Upper lobe of left lung (tissue), 6 donors: ENCODE data around the gene ZNF213. TPM values are rescaled to one million over a fixed set of nuclear protein-coding genes. Genes with fewer than 3 reads are reported as not detected.

Source experiments
- ATAC-seq, 2 donors: fragments of 200-7000 bp; cut with Tn5 transposase; one replicate each; pipeline ENCODE4 v1.9.1; 2022; ENCODE audit warnings: mild to moderate bottlenecking in 2 of 2, moderate library complexity in 2 of 2; ENCODE audit not compliant: low FRiP score in 2 of 2
- DNase-seq, 2 donors: peaks; one replicate each; pipeline ENCODE4 v3.0.0-alpha.2; 2019 to 2020
- H3K27ac ChIP-seq, 4 donors: fragments of 200-600 bp; sonication (generic); one replicate each; pipeline ENCODE4 v1.5.1; 2016 to 2019
- H3K27me3 ChIP-seq, 4 donors: fragments of 200-600 bp; sonication (generic); one replicate each; pipeline ENCODE4 v1.5.1; 2017 to 2019
- H3K36me3 ChIP-seq, 4 donors: fragments of 200-600 bp; sonication (generic); one replicate each; pipeline ENCODE4 v1.5.1; 2016 to 2019
- H3K4me1 ChIP-seq, 4 donors: fragments of 200-600 bp; sonication (generic); one replicate each; pipeline ENCODE4 v1.5.1; 2018 to 2019
- H3K4me3 ChIP-seq, 4 donors: fragments of 200-600 bp; sonication (generic); one replicate each; pipeline ENCODE4 v1.5.1; 2017 to 2019; ENCODE audit warnings: mild to moderate bottlenecking in 2 of 4, moderate library complexity in 1 of 4
- H3K9me3 ChIP-seq, 4 donors: fragments of 200-600 bp; sonication (generic); one replicate each; pipeline ENCODE4 v1.5.1; 2018 to 2019
- EP300 ChIP-seq, 4 donors: sonication (generic); formaldehyde crosslinking; IDR thresholded peaks; one replicate each; pipeline ENCODE4 v1.5.1; 2017; ENCODE audit warnings: antibody characterized with exemption in 4 of 4, control low read depth in 2 of 4
- POLR2A ChIP-seq, 4 donors: fragments of 450-650 bp; IDR thresholded peaks; one replicate each; pipeline ENCODE4 v1.5.1; 2016 to 2017; ENCODE audit warnings: antibody characterized with exemption in 4 of 4, mild to moderate bottlenecking in 2 of 4
- POLR2AphosphoS5 ChIP-seq, 2 donors: sonication (generic); formaldehyde crosslinking; IDR thresholded peaks; one replicate each; pipeline ENCODE4 v1.5.1; 2017; ENCODE audit warnings: antibody characterized with exemption in 2 of 2
- WGBS, 2 donors: methylation state at CpG; one replicate each; pipeline ENCODE4 v1.1.5; 2017 to 2018; 5-methylcytosine and 5-hydroxymethylcytosine counted together
- total RNA-seq, 6 donors: library from RNA; depleted of rRNA in 4 of 6; stranded (reverse); fragments of >200 nt in 4 of 6; gene quantifications; one replicate each; pipeline versions ENCODE4 v1.1.0 to v1.2.1, GENCODE V29; 2016 to 2021
- TF ChIP-seq, protein P1 (sequence below), 6 experiments: fragments of 450-650 bp in 4 of 6; fragments of 200-600 bp in 2 of 6; sonication (generic) in 2 of 6; IDR thresholded peaks; one replicate each; pipeline ENCODE4 v1.5.1; 2016 to 2019; ENCODE audit warnings: antibody characterized with exemption in 6 of 6
- donor health status: DM: no; HTN: no; CAD: no; lungs with moderate emphysema.
- donor health status: DM: no; HTN: yes; CAD: no; lungs with severe emphysema.

The ZNF213 gene
- total RNA-seq, 6 donors from 2014 or later: 4.2 to 20.3 (median 11.6) TPM

- Histone ChIP-seq H3K36me3 (no peaks in the 10 kb centered on the region), H3K27me3 (peaks cover 0 to 72% (median 44%) of the 10 kb centered on the region in 4 donors), H3K9me3 (no peaks in the 10 kb centered on the region), H3K4me1 (peaks cover 22 to 39% (median 26%) of the 10 kb centered on the region in 4 donors), H3K27ac (no peak overlapping the region), H3K4me3 (no peak overlapping the region)
- peak; percentile 12 to 32 for ATAC-seq
- no peak for TF ChIP-seq EP300 (IDR thresholded peaks at IDR 0.05)
- TF ChIP-seq, protein P1, sequence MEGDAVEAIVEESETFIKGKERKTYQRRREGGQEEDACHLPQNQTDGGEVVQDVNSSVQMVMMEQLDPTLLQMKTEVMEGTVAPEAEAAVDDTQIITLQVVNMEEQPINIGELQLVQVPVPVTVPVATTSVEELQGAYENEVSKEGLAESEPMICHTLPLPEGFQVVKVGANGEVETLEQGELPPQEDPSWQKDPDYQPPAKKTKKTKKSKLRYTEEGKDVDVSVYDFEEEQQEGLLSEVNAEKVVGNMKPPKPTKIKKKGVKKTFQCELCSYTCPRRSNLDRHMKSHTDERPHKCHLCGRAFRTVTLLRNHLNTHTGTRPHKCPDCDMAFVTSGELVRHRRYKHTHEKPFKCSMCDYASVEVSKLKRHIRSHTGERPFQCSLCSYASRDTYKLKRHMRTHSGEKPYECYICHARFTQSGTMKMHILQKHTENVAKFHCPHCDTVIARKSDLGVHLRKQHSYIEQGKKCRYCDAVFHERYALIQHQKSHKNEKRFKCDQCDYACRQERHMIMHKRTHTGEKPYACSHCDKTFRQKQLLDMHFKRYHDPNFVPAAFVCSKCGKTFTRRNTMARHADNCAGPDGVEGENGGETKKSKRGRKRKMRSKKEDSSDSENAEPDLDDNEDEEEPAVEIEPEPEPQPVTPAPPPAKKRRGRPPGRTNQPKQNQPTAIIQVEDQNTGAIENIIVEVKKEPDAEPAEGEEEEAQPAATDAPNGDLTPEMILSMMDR (IDR thresholded peaks at IDR 0.05): no peak
- TF ChIP-seq POLR2A (IDR thresholded peaks at IDR 0.05): no peak
- no peak for TF ChIP-seq POLR2AphosphoS5 (IDR thresholded peaks at IDR 0.05)
- WGBS, 2 donors: 13 to 14% methylated on average over 30 to 31 of the region's 41 CpGs
- DNase-seq: no peak
Measured at GRCh38 chr16:3171855-3172593, 37.2 kb downstream of the ZNF213 start.

DNA sequence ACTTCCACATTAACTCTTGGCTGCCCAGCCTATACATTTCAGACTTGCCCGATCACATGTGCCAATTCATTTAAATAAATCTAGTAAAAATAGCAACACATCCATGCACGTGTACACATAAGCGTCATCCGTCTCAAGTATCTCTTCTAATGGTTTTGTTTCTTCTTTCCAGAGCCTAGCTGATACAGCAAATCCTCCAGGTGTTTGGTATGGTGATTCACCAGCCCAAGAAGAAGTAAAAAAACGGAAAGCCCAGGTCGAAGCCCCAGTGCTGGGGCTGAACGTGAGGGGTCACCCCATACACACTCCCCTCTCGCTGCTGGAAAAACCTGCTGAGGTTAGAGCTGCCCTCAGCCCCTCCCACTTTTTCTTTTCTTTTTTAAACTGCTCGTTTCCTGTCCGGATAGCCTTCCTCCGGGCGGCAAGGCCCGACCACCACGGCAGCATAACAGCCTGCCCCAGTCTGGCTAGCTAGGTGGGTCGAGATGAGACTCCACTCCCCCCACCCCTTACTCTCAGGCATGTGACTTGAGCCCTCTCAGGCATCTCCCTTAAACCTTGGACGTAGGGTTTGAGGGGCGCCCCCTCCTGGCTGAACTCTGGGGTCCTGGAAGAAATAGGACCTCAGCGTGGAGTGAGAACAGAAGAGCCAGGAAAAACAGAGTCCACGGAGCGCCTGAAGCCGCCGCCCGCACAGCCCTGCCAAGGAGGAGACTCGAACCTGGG is 39.2 kb downstream of the ZNF213 start:
- no peak for ATAC-seq
- peaks cover 22 to 39% (median 26%) of the 10 kb centered on the region in 4 donors for H3K4me1 ChIP-seq
- TF ChIP-seq POLR2AphosphoS5 (IDR thresholded peaks at IDR 0.05) (no peak), EP300 (IDR thresholded peaks at IDR 0.05) (no peak), POLR2A (IDR thresholded peaks at IDR 0.05) (no peak)
- TF ChIP-seq, protein P1 (IDR thresholded peaks at IDR 0.05): no peak
- no peaks in the 10 kb centered on the region for H3K9me3 ChIP-seq
- H3K4me3 ChIP-seq: no peak overlapping the region
- 7 to 8% methylated on average over 24 of the region's 24 CpGs for WGBS, 2 donors
- H3K36me3 ChIP-seq: no peaks in the 10 kb centered on the region
- DNase-seq: no peak
- H3K27ac ChIP-seq: no peak overlapping the region
- peaks cover 0 to 70% (median 41%) of the 10 kb centered on the region in 4 donors for H3K27me3 ChIP-seq

DNA sequence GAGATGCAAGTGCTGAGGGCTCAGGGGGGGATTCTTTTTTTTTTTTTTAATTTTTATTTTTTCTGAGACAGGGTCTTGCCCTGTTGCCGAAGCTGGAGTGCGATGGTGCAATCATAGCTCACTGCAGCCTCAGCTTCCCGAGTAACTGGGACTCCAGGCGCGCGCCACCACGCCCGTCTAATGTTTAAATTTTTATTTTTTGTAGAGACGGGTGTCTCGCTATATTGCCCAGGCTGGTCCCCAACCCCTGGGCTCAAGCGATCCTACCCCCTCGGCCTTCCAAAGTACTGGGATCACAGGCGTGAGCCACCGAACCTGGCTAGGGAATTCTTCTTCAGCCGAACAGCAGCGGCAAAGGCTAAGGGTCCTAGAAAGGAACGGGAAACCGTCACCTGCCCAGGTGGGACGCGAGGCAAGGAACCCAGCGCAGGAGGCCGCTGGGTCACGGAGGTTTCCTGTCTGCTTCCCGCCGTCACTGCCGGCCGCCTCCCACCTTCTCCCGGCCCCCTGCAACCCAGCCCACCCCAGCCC is 39.9 kb downstream of the ZNF213 start:
- TF ChIP-seq, protein P1 (IDR thresholded peaks at IDR 0.05): no peak
- TF ChIP-seq POLR2AphosphoS5 (IDR thresholded peaks at IDR 0.05): no peak
- TF ChIP-seq POLR2A (IDR thresholded peaks at IDR 0.05): no peak
- no peak for TF ChIP-seq EP300 (IDR thresholded peaks at IDR 0.05)
- 27 to 40% methylated on average over 13 to 28 of the region's 28 CpGs for WGBS, 2 donors
- Histone ChIP-seq H3K27me3 (peaks cover 0 to 66% (median 40%) of the 10 kb centered on the region in 4 donors), H3K4me3 (no peak overlapping the region), H3K27ac (no peak overlapping the region), H3K9me3 (no peaks in the 10 kb centered on the region), H3K4me1 (peaks cover 22 to 39% (median 26%) of the 10 kb centered on the region in 4 donors), H3K36me3 (no peaks in the 10 kb centered on the region)
- ATAC-seq (no peak), DNase-seq (no peak)

DNA sequence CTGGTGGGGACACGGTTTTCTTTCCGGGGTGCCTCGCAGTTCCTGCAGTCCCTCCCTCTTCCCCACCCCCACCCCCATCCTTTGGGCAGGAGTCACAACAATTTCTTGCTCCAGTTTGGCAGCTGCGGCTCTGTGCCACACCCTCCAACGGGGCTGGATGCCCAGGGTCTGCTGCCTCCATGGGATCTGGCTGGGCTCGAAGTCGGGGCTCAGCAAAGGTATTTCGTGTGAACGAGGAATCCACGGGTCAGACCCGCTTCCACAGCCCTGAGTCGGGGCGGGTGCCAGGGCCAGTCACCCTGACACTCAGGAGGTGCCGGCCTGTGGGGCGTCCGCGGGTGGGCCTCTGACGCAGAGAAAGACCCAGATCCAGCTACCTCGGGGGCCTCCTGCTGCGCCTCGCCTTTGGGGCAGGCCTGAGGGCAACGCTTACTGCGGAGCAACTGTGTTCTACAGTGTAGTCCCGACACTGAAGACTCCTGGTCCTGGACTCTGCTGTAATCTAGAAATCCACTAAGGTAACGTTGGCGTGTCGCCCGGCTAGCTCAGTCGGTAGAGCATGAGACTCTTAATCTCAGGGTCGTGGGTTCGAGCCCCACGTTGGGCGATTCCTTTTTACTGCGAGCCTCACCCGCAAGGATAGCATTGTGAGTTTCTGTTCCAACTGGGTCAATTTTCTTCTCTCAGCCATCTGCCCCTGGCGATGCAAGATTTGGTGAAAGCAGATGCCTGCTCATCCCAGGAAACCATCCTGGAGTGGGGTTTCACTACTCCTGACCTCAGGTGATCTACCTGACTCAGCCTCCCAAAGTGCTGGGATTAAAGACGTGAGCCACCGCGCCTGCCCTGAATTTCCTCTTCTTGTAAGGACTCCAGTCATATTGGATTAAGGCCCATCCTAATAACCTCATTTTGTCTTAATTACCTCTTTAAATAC is 40.6 kb downstream of the ZNF213 start:
- WGBS, 2 donors: 11 to 61% methylated on average over 4 to 32 of the region's 39 CpGs
- DNase-seq (peak in 1 of 2 donors; percentile 70), ATAC-seq (no peak)
- Histone ChIP-seq H3K4me1 (peaks cover 20 to 36% (median 23%) of the 10 kb centered on the region in 4 donors), H3K4me3 (no peak overlapping the region), H3K27ac (no peak overlapping the region), H3K36me3 (no peaks in the 10 kb centered on the region), H3K27me3 (peaks cover 0 to 66% (median 35%) of the 10 kb centered on the region in 4 donors), H3K9me3 (no peaks in the 10 kb centered on the region)
- TF ChIP-seq EP300 (IDR thresholded peaks at IDR 0.05) (no peak), POLR2A (IDR thresholded peaks at IDR 0.05) (no peak), POLR2AphosphoS5 (IDR thresholded peaks at IDR 0.05) (no peak)
